GM18858 (cell line): ENCODE results near the gene HOXC4.

Source experiments
- ATAC-seq: cut with Tn5 transposase; IDR thresholded peaks from one replicate; pipeline ENCODE4 v1.9.1; 2021; ENCODE audit not compliant: unreplicated experiment

HOXC4 gene

GRCh38 chr12:54015018-54015931, 38.4 kb upstream of the HOXC4 start:
- no peak for ATAC-seq

GRCh38 chr12:54016051-54016450, 37.6 kb upstream of the HOXC4 start:
- ATAC-seq: no peak

GRCh38 chr12:54016478-54016964, 37.1 kb upstream of the HOXC4 start:
- no peak for ATAC-seq

- ATAC-seq: no peak
These were observed 36.4 kb upstream of the HOXC4 start for GRCh38 chr12:54017027-54017788.

- peak; percentile 59 for ATAC-seq
These were observed 35.7 kb upstream of the HOXC4 start for GRCh38 chr12:54017878-54018467.

GRCh38 chr12:54018468-54018984, 35.1 kb upstream of the HOXC4 start:
- no peak for ATAC-seq

- no peak for ATAC-seq
These were observed 34.4 kb upstream of the HOXC4 start for GRCh38 chr12:54019091-54019811.

- no peak for ATAC-seq
These were observed 33.6 kb upstream of the HOXC4 start for GRCh38 chr12:54019924-54020590.

- ATAC-seq: no peak
These were observed 32.8 kb upstream of the HOXC4 start for GRCh38 chr12:54020591-54021405.

GRCh38 chr12:54021432-54022013, 32.1 kb upstream of the HOXC4 start:
- ATAC-seq: no peak

GRCh38 chr12:54022960-54023884, 30.4 kb upstream of the HOXC4 start:
- ATAC-seq: no peak

- no peak for ATAC-seq
These were observed 29.5 kb upstream of the HOXC4 start for GRCh38 chr12:54024127-54024526.

- no peak for ATAC-seq
These were observed 28.9 kb upstream of the HOXC4 start for GRCh38 chr12:54024581-54025305.

GRCh38 chr12:54025499-54026405, 27.9 kb upstream of the HOXC4 start:
- ATAC-seq: no peak

- ATAC-seq: no peak
These were observed 26.8 kb upstream of the HOXC4 start for GRCh38 chr12:54026640-54027441.
